PFSK-1 (cell line): Measurements from ENCODE around the gene DGKG.

Experiments used
- FOXP2 ChIP-seq: optimal IDR thresholded peaks from 2 replicates; pipeline ENCODE3; 2011; ENCODE audit warnings: borderline replicate concordance, control low read depth, inconsistent platforms; ENCODE audit not compliant: insufficient read depth; ENCODE audit errors: extremely low read length, extremely low read depth
- POLR2AphosphoS5 ChIP-seq: IDR thresholded peaks from 2 replicates; pipeline ENCODE4 v1.6.1; 2012; ENCODE audit warnings: low read depth, mild to moderate bottlenecking, control low read depth, low read length, moderate library complexity
- SIN3A ChIP-seq: IDR thresholded peaks from 2 replicates; pipeline ENCODE4 v1.6.1; 2012; ENCODE audit warnings: mild to moderate bottlenecking, low read length, moderate library complexity, borderline replicate concordance; ENCODE audit not compliant: insufficient read depth
- TAF1 ChIP-seq: IDR thresholded peaks from 2 replicates; pipeline ENCODE4 v1.6.1; 2012; ENCODE audit warnings: low read length, control low read depth, borderline replicate concordance; ENCODE audit not compliant: insufficient read depth
- TF ChIP-seq, protein P1 (sequence below), 2 experiments: IDR thresholded peaks; 2 replicates each; pipeline versions ENCODE4 v1.6.1 to v1.8.0; 2011 to 2012; ENCODE audit warnings: low read depth in 2 of 2, low read length in 2 of 2, control low read depth in 1 of 2, inconsistent platforms in 1 of 2, mild to moderate bottlenecking in 1 of 2, moderate library complexity in 1 of 2; ENCODE audit not compliant: insufficient read depth in 1 of 2

DNA sequence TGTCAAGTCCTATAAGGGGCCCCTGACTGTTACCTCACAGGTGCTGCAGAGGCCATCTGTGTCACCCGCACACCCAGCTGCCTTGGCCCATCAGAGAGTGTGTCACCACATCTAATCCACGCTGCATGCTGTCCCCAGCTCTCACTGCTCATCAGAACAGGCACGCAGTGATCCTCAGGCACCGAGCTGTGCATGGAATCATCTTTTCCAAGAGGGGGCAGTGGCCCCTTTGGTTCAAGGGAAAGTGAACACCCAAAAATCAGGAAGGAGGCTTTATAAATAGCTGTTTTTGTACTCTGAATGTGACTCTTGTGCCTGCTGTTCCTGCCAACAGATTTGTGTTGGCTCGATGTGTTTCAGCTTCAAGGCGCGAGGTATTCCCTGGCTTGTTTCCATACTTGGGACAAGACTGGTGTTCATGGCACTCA is 142.8 kb downstream of the DGKG start:
- TF ChIP-seq TAF1 (no peak), POLR2AphosphoS5 (no peak), SIN3A (no peak), FOXP2 (no peak)
- TF ChIP-seq, protein P1, sequence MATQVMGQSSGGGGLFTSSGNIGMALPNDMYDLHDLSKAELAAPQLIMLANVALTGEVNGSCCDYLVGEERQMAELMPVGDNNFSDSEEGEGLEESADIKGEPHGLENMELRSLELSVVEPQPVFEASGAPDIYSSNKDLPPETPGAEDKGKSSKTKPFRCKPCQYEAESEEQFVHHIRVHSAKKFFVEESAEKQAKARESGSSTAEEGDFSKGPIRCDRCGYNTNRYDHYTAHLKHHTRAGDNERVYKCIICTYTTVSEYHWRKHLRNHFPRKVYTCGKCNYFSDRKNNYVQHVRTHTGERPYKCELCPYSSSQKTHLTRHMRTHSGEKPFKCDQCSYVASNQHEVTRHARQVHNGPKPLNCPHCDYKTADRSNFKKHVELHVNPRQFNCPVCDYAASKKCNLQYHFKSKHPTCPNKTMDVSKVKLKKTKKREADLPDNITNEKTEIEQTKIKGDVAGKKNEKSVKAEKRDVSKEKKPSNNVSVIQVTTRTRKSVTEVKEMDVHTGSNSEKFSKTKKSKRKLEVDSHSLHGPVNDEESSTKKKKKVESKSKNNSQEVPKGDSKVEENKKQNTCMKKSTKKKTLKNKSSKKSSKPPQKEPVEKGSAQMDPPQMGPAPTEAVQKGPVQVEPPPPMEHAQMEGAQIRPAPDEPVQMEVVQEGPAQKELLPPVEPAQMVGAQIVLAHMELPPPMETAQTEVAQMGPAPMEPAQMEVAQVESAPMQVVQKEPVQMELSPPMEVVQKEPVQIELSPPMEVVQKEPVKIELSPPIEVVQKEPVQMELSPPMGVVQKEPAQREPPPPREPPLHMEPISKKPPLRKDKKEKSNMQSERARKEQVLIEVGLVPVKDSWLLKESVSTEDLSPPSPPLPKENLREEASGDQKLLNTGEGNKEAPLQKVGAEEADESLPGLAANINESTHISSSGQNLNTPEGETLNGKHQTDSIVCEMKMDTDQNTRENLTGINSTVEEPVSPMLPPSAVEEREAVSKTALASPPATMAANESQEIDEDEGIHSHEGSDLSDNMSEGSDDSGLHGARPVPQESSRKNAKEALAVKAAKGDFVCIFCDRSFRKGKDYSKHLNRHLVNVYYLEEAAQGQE (IDR thresholded peaks at IDR 0.05; ENCODE audit: insufficient read depth in 1 of 2, low read depth in 2 of 2, low read length in 2 of 2) = no peak
